ENCODE results near the gene DOCK2.

DOCK2 gene

GRCh38 chr5:169856571-169856970 is 219.5 kb downstream of the DOCK2 start:
- no peaks in the 10 kb centered on the region for H3K27me3 ChIP-seq (ENCODE audit: insufficient read depth, poor library complexity, severe bottlenecking)
- H3K4me1 ChIP-seq (ENCODE audit: insufficient read depth, poor library complexity, severe bottlenecking): no peaks in the 10 kb centered on the region
- H3K36me3 ChIP-seq (ENCODE audit: low read depth): no peaks in the 10 kb centered on the region
- ATAC-seq (ENCODE audit: low read depth): peak; percentile 91
- TF ChIP-seq CTCF (IDR thresholded peaks at IDR 0.05; ENCODE audit: poor library complexity, severe bottlenecking): no peak
- no peak for DNase-seq (ENCODE audit: low spot score)
- no peaks in the 10 kb centered on the region for H3K9me3 ChIP-seq (ENCODE audit: severe bottlenecking)
- no peak overlapping the region for H3K27ac ChIP-seq (ENCODE audit: poor library complexity, severe bottlenecking)
- no peak overlapping the region for H3K4me3 ChIP-seq (ENCODE audit: severe bottlenecking)

- ATAC-seq (ENCODE audit: low read depth): no peak
- DNase-seq (ENCODE audit: low spot score): no peak
These were observed 223.5 kb downstream of the DOCK2 start for GRCh38 chr5:169860585-169860984.

GRCh38 chr5:169861433-169861832 is 224.4 kb downstream of the DOCK2 start:
- Histone ChIP-seq H3K27ac (ENCODE audit: poor library complexity, severe bottlenecking) (no peak overlapping the region), H3K9me3 (ENCODE audit: severe bottlenecking) (no peaks in the 10 kb centered on the region), H3K4me3 (ENCODE audit: severe bottlenecking) (no peak overlapping the region), H3K27me3 (ENCODE audit: insufficient read depth, poor library complexity, severe bottlenecking) (no peaks in the 10 kb centered on the region), H3K4me1 (ENCODE audit: insufficient read depth, poor library complexity, severe bottlenecking) (no peaks in the 10 kb centered on the region), H3K36me3 (ENCODE audit: low read depth) (no peaks in the 10 kb centered on the region)
- no peak for ATAC-seq (ENCODE audit: low read depth)
- DNase-seq (ENCODE audit: low spot score): no peak
- TF ChIP-seq CTCF (IDR thresholded peaks at IDR 0.05; ENCODE audit: poor library complexity, severe bottlenecking): no peak

More at GRCh38 chr5:169860585-169860984, 223.5 kb downstream of the DOCK2 start:
- Histone ChIP-seq H3K27me3 (ENCODE audit: insufficient read depth, poor library complexity, severe bottlenecking) (no peaks in the 10 kb centered on the region), H3K4me3 (ENCODE audit: severe bottlenecking) (no peak overlapping the region), H3K4me1 (ENCODE audit: insufficient read depth, poor library complexity, severe bottlenecking) (no peaks in the 10 kb centered on the region), H3K36me3 (ENCODE audit: low read depth) (no peaks in the 10 kb centered on the region), H3K9me3 (ENCODE audit: severe bottlenecking) (no peaks in the 10 kb centered on the region), H3K27ac (ENCODE audit: poor library complexity, severe bottlenecking) (no peak overlapping the region)
- TF ChIP-seq CTCF (IDR thresholded peaks at IDR 0.05; ENCODE audit: poor library complexity, severe bottlenecking): no peak

GRCh38 chr5:169861934-169862333 is 224.9 kb downstream of the DOCK2 start:
- Histone ChIP-seq H3K4me3 (ENCODE audit: severe bottlenecking) (no peak overlapping the region), H3K36me3 (ENCODE audit: low read depth) (no peaks in the 10 kb centered on the region), H3K4me1 (ENCODE audit: insufficient read depth, poor library complexity, severe bottlenecking) (no peaks in the 10 kb centered on the region), H3K27ac (ENCODE audit: poor library complexity, severe bottlenecking) (no peak overlapping the region), H3K9me3 (ENCODE audit: severe bottlenecking) (no peaks in the 10 kb centered on the region), H3K27me3 (ENCODE audit: insufficient read depth, poor library complexity, severe bottlenecking) (no peaks in the 10 kb centered on the region)
- DNase-seq (ENCODE audit: low spot score) (no peak), ATAC-seq (ENCODE audit: low read depth) (no peak)
- TF ChIP-seq CTCF (IDR thresholded peaks at IDR 0.05; ENCODE audit: poor library complexity, severe bottlenecking): no peak

- Histone ChIP-seq H3K27ac (ENCODE audit: poor library complexity, severe bottlenecking) (no peak overlapping the region), H3K27me3 (ENCODE audit: insufficient read depth, poor library complexity, severe bottlenecking) (no peaks in the 10 kb centered on the region), H3K9me3 (ENCODE audit: severe bottlenecking) (no peaks in the 10 kb centered on the region), H3K36me3 (ENCODE audit: low read depth) (no peaks in the 10 kb centered on the region), H3K4me1 (ENCODE audit: insufficient read depth, poor library complexity, severe bottlenecking) (no peaks in the 10 kb centered on the region), H3K4me3 (ENCODE audit: severe bottlenecking) (no peak overlapping the region)
- TF ChIP-seq CTCF (IDR thresholded peaks at IDR 0.05; ENCODE audit: poor library complexity, severe bottlenecking): no peak
- no peak for DNase-seq (ENCODE audit: low spot score)
- ATAC-seq (ENCODE audit: low read depth): no peak
These were observed 225.3 kb downstream of the DOCK2 start for GRCh38 chr5:169862391-169862811.
